HG02642 (cell line): ENCODE results near the gene UPF2.
A peak's percentile ranks its signal among the peaks of the same experiment; 100 is the strongest.
"Not testable (repeated sequence)": the region's sequence is repeated elsewhere in the genome, so short reads cannot be mapped to it uniquely, and the experiment has no call there.

Experiments used
- ATAC-seq: cut with Tn5 transposase; IDR thresholded peaks from one replicate; pipeline ENCODE4 v1.9.1; 2021; ENCODE audit warnings: mild to moderate bottlenecking; ENCODE audit not compliant: unreplicated experiment, poor library complexity

Gene UPF2

DNA sequence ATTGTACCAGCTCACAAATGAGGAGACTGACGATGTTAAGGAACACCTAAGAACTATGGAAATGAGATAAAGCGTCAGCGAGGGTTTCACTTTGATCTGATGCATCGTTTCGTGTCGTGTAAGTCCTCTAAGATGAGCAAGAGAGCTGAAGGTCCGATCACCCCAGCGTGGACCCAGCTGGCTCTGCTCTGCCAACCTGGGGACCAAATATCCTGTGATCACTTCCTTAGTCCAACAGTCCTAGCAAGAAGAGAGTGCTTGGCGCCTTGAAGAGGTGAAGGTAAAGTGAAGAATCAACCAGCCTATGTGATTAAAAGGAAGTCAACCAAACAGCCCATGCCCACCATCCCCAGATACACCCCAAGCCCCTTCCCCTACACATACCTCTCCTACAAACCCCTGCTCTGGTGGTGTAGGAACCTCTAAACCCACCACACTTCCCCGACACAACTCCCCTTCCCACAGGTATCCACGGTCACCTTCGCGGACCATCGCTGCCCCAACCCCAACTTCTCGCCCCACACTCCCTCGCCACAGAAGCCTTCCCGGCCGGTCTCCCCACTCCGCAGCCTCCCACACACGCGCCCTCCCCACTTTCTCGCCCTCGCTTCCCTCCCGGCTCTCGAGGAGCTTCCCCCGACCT is 722 bp downstream of the UPF2 start:
- no peak for ATAC-seq

GRCh38 chr10:12036073-12036655 is 6.4 kb downstream of the UPF2 start:
- ATAC-seq: no peak

GRCh38 chr10:12031404-12031803 is 11.2 kb downstream of the UPF2 start:
- ATAC-seq: no peak

DNA sequence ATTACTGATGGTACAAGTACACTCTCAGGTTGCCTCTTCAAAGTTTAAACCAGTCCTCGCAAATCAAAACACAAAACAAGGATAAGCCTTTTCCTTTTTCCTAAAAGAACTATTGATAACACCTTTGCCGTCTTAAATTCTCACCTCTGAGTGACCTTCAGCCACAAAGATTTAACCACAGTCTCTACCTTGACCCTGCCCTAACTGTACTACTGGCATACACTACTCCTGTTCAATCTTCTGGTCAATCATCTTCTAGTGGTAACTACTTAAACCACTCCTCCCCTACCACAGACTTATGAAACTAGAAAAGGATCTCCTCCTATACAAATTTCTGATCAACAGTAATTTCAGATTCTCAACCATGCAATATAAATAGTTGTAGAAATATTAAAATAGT is 15.1 kb downstream of the UPF2 start:
- ATAC-seq: peak; percentile 84

DNA sequence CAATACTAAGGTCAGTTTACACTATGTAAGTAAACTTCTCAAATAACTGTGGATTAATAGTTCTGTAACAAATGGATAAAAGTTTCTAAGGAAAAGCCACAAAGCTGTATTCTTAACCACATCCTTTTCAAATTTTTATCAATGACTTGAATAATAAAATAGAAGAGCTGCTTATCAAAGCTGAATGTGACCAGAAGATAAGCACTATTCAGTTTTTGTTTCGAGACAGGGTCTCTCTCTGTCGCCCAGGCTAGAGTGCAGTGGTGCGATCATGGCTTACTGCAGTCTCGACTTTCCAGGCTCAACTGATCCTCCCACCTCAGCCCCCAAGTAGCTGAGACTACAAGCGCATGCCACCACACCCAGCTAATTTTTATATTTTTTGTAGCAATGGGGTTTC is 17.0 kb downstream of the UPF2 start:
- ATAC-seq: no peak

DNA sequence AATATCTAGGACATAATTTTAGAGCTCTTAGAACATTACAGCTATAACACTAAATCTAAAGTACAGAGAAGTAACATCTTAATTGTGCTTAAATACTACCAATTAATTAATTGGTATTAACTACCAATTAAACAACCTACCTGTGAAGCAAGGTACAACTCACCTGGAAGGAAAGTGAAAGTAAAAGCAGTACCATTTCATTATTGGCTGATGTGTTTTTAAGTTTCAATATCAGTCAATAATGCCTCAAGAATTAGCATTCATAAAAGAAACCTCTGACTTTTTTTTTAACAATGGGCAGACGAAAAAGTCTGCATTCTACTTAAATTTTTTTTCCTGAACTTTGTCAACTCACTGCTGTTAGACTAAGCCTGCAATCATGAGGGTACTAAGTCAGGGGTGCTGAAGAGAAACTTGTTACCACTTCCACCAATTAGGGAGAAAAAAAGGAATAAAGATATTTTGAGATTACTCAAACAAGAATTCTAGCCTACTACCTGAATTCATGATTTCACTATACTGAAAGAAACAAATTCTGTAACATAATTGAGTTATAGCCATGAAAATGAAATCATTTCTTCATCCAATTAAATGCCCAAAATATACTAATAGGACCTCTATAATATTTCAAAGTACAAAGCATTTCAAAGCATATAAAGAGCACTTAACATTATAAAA is 19.9 kb downstream of the UPF2 start:
- ATAC-seq: no peak

DNA sequence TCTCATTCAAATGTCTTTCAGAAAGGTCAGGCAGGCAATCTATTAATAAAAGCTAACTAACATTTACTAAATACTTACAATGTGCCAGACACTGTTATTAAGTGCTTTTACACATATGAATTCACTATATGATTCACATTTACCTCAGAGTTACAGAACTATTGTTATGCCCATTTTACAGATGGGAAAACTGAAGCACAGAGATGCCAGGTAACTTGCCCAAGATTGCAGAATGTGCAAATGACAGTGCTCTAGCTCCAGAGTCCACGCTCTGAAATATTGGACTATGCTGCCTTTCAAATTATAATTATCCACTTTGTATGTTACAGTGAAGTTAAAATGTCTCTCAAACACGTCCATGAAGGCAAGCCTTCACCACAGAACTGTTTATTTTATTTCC is 22.0 kb downstream of the UPF2 start:
- no peak for ATAC-seq

DNA sequence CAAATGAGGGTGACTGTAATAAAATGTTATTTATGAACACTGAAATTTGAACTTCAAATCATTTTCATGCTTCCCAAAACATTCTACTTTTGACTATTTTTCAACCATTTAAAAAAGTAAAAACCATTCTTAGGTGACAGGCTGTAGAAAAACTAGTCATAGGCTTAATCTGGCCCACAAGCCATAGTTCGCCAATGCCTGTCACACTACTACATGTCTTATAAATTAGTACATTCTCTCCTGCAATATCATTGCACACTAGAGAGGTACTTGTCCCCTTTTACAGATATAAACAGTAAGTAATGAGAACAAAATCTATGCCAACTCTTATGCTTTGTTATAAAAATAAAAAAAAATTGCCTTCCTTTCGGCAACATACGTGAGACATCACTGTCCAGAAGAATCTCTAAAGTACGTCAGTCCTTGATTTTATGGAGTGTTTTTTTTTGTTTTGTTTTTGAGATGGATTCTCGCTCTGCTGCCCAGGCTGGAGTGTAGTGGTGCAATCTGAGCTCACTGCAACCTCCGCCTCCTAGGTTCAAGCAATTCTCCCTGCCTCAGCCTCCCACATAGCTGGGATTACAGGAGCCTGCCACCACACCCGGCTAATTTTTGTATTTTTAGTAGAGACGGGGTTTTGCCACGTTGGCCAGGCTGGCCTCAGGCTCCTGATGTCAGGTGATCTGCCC is 23.2 kb downstream of the UPF2 start:
- no peak for ATAC-seq

- no peak for ATAC-seq
These were observed 23.9 kb downstream of the UPF2 start for GRCh38 chr10:12018438-12019282.

DNA sequence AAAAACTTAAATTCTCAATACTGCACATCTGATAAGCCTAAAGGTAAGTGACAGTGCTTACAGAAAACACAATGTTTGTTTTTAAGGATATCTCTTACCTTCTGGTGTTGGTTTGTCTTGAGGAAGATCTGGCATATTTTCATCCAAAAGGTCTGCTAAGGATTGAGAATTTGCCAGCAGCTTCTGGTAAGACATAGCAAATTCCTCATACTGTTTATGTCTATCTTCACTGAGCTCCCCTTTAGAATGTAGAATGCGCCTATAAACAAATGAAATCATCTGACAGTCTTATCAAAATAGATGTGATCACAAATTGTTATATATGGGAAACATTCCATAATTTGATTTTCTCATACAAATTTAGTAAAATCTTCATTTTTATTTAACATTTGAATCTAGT is 28.7 kb downstream of the UPF2 start:
- ATAC-seq: no peak

GRCh38 chr10:12013391-12013790 is 29.2 kb downstream of the UPF2 start:
- not testable (repeated sequence) for ATAC-seq

- ATAC-seq: no peak
These were observed 32.3 kb downstream of the UPF2 start for GRCh38 chr10:12010353-12010752.

- ATAC-seq: not testable (repeated sequence)
These were observed 33.8 kb downstream of the UPF2 start for GRCh38 chr10:12008842-12009241.

GRCh38 chr10:12006671-12007070 is 35.9 kb downstream of the UPF2 start:
- no peak for ATAC-seq

DNA sequence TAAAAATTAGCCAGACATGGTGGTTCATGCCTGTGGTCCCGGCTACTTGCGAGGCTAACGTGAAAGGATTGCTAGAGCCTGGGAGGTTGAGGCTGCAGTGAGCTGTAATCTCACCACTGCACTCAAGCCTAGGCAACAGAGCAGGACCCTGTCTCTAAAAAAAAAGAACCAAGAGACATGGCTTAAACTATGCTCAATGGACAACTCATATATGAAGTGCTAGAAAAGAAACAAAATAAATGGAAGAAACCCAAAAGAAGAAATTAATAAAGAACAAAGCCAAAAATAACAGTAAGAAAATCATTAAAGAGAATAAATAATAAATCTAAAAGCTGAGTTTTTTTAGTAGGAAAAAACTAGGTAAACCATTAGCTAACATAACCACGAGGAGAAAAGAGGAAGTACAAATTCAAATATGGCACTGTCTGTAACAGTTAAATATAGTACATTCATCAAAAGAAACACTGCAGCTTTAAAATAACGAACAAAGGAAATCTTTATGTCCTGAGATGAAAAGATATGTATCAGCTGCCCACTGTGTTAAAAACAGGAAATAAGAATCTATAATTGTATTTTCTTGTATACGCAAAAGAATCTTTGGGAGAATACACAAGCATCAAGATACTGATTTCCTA is 48.7 kb downstream of the UPF2 start:
- no peak for ATAC-seq

GRCh38 chr10:11988924-11989323 is 53.7 kb downstream of the UPF2 start:
- no peak for ATAC-seq

- no peak for ATAC-seq
These were observed 55.9 kb downstream of the UPF2 start for GRCh38 chr10:11986593-11987216.

DNA sequence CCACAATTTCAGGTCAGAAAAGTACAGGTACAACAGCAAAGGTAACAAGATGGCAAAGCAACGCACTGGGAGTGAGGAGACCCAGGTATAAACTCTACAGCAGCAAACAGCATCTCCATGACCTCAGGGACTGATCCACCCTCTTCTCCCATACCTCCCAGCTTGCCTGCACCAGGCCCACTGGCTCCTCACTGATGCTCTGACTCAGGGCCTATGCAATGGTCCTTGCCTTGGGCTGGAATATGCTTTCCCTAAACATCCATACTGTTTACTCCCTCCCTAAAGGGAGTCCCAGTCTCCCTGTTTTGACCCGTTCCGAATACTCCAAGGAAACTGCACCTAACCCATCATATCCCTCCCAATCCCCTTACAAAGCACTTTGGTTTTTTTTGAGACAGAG is 60.4 kb downstream of the UPF2 start:
- no peak for ATAC-seq

DNA sequence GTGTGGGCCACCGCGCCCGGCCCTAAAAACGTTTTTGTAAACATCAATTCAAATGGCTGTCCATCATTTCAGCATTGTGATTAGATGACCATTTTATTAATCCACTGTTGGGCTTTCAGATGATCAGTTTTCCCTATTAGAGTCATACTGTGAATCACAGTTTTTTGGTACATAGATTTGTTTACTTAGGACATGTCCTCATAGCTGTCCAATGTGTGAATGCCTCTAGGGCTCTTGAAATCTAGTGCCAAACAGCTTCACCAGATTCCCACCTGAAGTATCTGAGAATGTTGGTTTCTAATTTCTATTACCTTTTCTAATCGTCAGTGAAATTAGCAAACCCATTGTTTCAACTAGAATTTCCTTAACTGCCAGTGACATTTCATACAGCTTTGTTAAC is 66.8 kb downstream of the UPF2 start:
- ATAC-seq: no peak
